Metanephros (tissue), 1 donor: Measurements from ENCODE around the gene HBD. TPM values are rescaled to one million over a fixed set of nuclear protein-coding genes. Genes with fewer than 3 reads are reported as not detected.

ENCODE experiments used
- total RNA-seq: library from RNA; depleted of rRNA; stranded (reverse); fragments of >200 nt; gene quantifications from one replicate; pipeline ENCODE4 v1.2.3, GENCODE V29; 2014

The HBD gene
- 1.3 TPM for total RNA-seq

DNA sequence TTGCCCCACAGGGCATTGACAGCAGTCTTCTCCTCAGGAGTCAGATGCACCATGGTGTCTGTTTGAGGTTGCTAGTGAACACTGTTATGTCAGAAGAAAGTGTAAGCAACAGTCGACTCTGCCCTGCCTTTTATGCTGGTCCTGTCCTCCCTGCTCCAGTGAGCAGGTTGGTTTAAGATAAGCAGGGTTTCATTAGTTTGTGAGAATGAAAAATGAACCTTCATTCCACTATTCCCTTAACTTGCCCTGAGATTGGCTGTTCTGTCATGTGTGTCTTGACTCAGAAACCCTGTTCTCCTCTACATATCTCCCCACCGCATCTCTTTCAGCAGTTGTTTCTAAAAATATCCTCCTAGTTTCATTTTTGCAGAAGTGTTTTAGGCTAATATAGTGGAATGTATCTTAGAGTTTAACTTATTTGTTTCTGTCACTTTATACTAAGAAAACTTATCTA lies at the start of gene HBD:
TSS of gene HBD (minus strand) at position 103 of the 454 bp plus-strand sequence. CDS start at position 53, 50 bp downstream.

DNA sequence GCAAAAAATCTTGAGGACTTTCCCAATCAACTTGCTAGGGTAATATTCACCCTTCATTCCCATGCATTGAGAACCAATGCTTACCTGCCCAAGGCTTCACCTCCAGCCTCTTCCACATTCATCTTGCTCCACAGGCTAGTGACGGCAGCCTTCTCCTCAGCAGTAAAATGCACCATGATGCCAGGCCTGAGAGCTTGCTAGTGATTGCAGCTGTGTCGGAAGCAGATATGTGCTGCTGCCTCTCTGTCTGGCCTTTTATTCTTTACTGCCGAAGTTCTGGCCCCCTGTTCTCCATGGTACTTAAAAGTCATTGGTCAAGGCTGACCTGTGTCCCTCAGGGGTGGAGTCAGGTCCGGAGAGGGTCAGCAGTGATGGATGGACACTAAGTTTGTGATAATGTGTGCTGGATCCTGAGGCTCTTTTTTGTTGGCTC lies 35.4 kb upstream of the HBD start, which contains the start of gene HBE1:
TSS of gene HBE1 (minus strand) at position 231 of the 433 bp plus-strand sequence. CDS start at position 176, 55 bp downstream.

GRCh38 chr11:5254646-5255413 lies 20.5 kb upstream of the HBD start, which contains the start of gene HBG2:
TSS of gene HBG2 (minus strand) at chr11:5254781. CDS start at chr11:5254728, 53 bp downstream.

GRCh38 chr11:5249807-5250396 lies 15.6 kb upstream of the HBD start, which contains the start of gene HBG1:
TSS of gene HBG1 (minus strand) at chr11:5249857. CDS start at chr11:5249804, 53 bp downstream.

DNA sequence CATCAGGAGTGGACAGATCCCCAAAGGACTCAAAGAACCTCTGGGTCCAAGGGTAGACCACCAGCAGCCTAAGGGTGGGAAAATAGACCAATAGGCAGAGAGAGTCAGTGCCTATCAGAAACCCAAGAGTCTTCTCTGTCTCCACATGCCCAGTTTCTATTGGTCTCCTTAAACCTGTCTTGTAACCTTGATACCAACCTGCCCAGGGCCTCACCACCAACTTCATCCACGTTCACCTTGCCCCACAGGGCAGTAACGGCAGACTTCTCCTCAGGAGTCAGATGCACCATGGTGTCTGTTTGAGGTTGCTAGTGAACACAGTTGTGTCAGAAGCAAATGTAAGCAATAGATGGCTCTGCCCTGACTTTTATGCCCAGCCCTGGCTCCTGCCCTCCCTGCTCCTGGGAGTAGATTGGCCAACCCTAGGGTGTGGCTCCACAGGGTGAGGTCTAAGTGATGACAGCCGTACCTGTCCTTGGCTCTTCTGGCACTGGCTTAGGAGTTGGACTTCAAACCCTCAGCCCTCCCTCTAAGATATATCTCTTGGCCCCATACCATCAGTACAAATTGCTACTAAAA lies 7.5 kb downstream of the HBD start, which contains the start of gene HBB:
TSS of gene HBB (minus strand) at position 340 of the 579 bp plus-strand sequence. CDS start at position 290, 50 bp downstream.

GRCh38 chr11:5200582-5200981 lies 33.7 kb downstream of the HBD start, which contains the start of gene OR51V1:
TSS of gene OR51V1 (minus strand) at chr11:5200682. CDS start at chr11:5200682, 0 bp downstream.

Other genes starting within 250 kb of the HBD start
- not detected for gene OR51L1, start 239.6 kb downstream of the HBD start, total RNA-seq
- gene OR52J3, start 188.0 kb downstream of the HBD start, total RNA-seq = not detected
- not detected for gene OR52E2, start 174.9 kb downstream of the HBD start, total RNA-seq
- gene OR52E1, start 164.9 kb downstream of the HBD start, total RNA-seq = not detected
- gene OR52A5, start 96.1 kb downstream of the HBD start, total RNA-seq = not detected
- gene OR52A1, start 79.7 kb downstream of the HBD start, total RNA-seq = not detected
- gene OR51V1, start 33.8 kb downstream of the HBD start, total RNA-seq = not detected
- gene HBB, start 7.4 kb downstream of the HBD start, total RNA-seq = 1,761 TPM
- 65.3 TPM for gene HBG1, start 15.4 kb upstream of the HBD start, total RNA-seq
- gene HBG2, start 20.3 kb upstream of the HBD start, total RNA-seq = 14,762 TPM
- gene HBE1, start 35.5 kb upstream of the HBD start, total RNA-seq = 23.8 TPM
- 1.5 TPM for gene OR51B4, start 67.5 kb upstream of the HBD start, total RNA-seq
- gene OR51B2, start 89.8 kb upstream of the HBD start, total RNA-seq = 0.47 TPM
- gene OR51B5, start 109.0 kb upstream of the HBD start, total RNA-seq = 2.3 TPM
- not detected for gene OR51B6, start 117.0 kb upstream of the HBD start, total RNA-seq
- gene OR51M1, start 149.3 kb upstream of the HBD start, total RNA-seq = not detected
- not detected for gene OR51Q1, start 187.6 kb upstream of the HBD start, total RNA-seq
- 0.64 TPM for gene OR51I1, start 207.0 kb upstream of the HBD start, total RNA-seq
- gene OR51I2, start 214.8 kb upstream of the HBD start, total RNA-seq = not detected